ENCODE results near the gene RTRAF. TPM values are rescaled to one million over a fixed set of nuclear protein-coding genes. Genes with fewer than 3 reads are reported as not detected.
A peak's percentile ranks its signal among the peaks of the same experiment; 100 is the strongest.

Gene RTRAF
- total and polyA plus RNA-seq, 2 experiments from 2014 or later: 150 to 729 TPM

DNA sequence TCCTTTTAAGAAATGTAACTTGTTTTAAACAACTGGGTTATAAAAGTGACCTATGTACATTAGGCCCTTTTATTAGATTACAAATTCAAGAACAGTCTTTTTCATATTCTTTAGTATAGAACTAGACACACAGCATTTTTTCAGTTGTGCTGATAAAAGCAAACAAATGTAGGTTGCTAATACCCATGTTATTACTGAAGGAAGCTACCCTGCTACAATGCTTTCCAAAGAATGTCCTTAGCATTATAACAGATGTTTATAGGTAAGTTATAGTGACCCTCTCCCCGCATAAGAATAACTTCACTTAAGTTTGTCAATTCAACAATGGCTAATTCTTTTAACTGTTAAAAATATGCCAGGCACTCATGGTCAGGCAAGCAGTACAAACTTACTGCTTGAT, 17.9 kb downstream of the RTRAF start:
- Histone ChIP-seq H3K9me2 (ENCODE audit: insufficient read depth) (no peaks in the 10 kb centered on the region), H2AFZ (no peak overlapping the region)
- peaks cover 79% of the 10 kb centered on the region for H3K36me3 Mint-ChIP-seq (ENCODE audit: low read depth)

GRCh38 chr14:52007637-52008036, 18.3 kb downstream of the RTRAF start:
- no peak overlapping the region for H3K27ac Mint-ChIP-seq
- peaks cover 51% of the 10 kb centered on the region for H3K36me3 ChIP-seq (ENCODE audit: insufficient read depth)
- peak; percentile 21; the same call in 1 of the 3 replicates for ATAC-seq
- no peaks in the 10 kb centered on the region for H3K27me3 ChIP-seq (ENCODE audit: insufficient read depth)
- no peaks in the 10 kb centered on the region for H3K9me2 ChIP-seq (ENCODE audit: insufficient read depth)
- no peak overlapping the region for H2AFZ ChIP-seq
- no peak overlapping the region for H3K4me3 ChIP-seq
- TF ChIP-seq, protein P1, sequence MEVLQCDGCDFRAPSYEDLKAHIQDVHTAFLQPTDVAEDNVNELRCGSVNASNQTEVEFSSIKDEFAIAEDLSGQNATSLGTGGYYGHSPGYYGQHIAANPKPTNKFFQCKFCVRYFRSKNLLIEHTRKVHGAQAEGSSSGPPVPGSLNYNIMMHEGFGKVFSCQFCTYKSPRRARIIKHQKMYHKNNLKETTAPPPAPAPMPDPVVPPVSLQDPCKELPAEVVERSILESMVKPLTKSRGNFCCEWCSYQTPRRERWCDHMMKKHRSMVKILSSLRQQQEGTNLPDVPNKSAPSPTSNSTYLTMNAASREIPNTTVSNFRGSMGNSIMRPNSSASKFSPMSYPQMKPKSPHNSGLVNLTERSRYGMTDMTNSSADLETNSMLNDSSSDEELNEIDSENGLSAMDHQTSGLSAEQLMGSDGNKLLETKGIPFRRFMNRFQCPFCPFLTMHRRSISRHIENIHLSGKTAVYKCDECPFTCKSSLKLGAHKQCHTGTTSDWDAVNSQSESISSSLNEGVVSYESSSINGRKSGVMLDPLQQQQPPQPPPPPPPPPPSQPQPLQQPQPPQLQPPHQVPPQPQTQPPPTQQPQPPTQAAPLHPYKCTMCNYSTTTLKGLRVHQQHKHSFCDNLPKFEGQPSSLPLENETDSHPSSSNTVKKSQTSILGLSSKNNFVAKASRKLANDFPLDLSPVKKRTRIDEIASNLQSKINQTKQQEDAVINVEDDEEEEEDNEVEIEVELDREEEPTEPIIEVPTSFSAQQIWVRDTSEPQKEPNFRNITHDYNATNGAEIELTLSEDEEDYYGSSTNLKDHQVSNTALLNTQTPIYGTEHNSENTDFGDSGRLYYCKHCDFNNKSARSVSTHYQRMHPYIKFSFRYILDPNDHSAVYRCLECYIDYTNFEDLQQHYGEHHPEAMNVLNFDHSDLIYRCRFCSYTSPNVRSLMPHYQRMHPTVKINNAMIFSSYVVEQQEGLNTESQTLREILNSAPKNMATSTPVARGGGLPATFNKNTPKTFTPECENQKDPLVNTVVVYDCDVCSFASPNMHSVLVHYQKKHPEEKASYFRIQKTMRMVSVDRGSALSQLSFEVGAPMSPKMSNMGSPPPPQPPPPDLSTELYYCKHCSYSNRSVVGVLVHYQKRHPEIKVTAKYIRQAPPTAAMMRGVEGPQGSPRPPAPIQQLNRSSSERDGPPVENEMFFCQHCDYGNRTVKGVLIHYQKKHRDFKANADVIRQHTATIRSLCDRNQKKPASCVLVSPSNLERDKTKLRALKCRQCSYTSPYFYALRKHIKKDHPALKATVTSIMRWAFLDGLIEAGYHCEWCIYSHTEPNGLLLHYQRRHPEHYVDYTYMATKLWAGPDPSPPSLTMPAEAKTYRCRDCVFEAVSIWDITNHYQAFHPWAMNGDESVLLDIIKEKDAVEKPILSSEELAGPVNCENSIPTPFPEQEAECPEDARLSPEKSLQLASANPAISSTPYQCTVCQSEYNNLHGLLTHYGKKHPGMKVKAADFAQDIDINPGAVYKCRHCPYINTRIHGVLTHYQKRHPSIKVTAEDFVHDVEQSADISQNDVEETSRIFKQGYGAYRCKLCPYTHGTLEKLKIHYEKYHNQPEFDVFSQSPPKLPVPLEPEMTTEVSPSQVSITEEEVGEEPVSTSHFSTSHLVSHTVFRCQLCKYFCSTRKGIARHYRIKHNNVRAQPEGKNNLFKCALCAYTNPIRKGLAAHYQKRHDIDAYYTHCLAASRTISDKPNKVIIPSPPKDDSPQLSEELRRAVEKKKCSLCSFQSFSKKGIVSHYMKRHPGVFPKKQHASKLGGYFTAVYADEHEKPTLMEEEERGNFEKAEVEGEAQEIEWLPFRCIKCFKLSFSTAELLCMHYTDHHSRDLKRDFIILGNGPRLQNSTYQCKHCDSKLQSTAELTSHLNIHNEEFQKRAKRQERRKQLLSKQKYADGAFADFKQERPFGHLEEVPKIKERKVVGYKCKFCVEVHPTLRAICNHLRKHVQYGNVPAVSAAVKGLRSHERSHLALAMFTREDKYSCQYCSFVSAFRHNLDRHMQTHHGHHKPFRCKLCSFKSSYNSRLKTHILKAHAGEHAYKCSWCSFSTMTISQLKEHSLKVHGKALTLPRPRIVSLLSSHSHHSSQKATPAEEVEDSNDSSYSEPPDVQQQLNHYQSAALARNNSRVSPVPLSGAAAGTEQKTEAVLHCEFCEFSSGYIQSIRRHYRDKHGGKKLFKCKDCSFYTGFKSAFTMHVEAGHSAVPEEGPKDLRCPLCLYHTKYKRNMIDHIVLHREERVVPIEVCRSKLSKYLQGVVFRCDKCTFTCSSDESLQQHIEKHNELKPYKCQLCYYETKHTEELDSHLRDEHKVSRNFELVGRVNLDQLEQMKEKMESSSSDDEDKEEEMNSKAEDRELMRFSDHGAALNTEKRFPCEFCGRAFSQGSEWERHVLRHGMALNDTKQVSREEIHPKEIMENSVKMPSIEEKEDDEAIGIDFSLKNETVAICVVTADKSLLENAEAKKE (CRISPR knock-in tag; IDR thresholded peaks at IDR 0.05): no peak
- TF ChIP-seq POLR2AphosphoS5 (IDR thresholded peaks at IDR 0.05; ENCODE audit: low read depth) (no peak), NANOG (IDR thresholded peaks at IDR 0.05; ENCODE audit: borderline replicate concordance) (no peak), ZNF331 (CRISPR knock-in tag; IDR thresholded peaks at IDR 0.05; ENCODE audit: low read depth) (no peak), STAT1 (IDR thresholded peaks at IDR 0.05; ENCODE audit: unreplicated experiment) (no peak), EZH2phosphoT487 (IDR thresholded peaks at IDR 0.05; ENCODE audit: unreplicated experiment) (no peak)
- TF ChIP-seq, protein P2, sequence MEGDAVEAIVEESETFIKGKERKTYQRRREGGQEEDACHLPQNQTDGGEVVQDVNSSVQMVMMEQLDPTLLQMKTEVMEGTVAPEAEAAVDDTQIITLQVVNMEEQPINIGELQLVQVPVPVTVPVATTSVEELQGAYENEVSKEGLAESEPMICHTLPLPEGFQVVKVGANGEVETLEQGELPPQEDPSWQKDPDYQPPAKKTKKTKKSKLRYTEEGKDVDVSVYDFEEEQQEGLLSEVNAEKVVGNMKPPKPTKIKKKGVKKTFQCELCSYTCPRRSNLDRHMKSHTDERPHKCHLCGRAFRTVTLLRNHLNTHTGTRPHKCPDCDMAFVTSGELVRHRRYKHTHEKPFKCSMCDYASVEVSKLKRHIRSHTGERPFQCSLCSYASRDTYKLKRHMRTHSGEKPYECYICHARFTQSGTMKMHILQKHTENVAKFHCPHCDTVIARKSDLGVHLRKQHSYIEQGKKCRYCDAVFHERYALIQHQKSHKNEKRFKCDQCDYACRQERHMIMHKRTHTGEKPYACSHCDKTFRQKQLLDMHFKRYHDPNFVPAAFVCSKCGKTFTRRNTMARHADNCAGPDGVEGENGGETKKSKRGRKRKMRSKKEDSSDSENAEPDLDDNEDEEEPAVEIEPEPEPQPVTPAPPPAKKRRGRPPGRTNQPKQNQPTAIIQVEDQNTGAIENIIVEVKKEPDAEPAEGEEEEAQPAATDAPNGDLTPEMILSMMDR (conservative IDR thresholded peaks at IDR 0.05; ENCODE audit: low read depth in 2 of 2): no peak
- no peaks in the 10 kb centered on the region for H3K9me3 Mint-ChIP-seq
- H3K4me1 Mint-ChIP-seq: peaks cover 7% of the 10 kb centered on the region; the same call in 2 of the 3 replicates
- no peak for DNase-seq (ENCODE audit: low spot score)
- H3K4me3 Mint-ChIP-seq: no peak overlapping the region
- 0 out of 2 replicates have a peak overlapping the region, but pooled peaks have one; percentile 16 for H3K4me2 ChIP-seq
- peaks cover 6% of the 10 kb centered on the region; the same call in 1 of the 2 replicates for H4K20me1 ChIP-seq (replicated peaks; ENCODE audit: insufficient read depth)
- no peak overlapping the region for H3K27ac ChIP-seq (ENCODE audit: low read depth)
- peaks cover 4% of the 10 kb centered on the region for H3K27me3 Mint-ChIP-seq (ENCODE audit: insufficient read depth, low read depth, poor library complexity)
- peaks cover 77% of the 10 kb centered on the region for H3K36me3 Mint-ChIP-seq (ENCODE audit: low read depth)
- no peaks in the 10 kb centered on the region; the same call in 1 of the 2 replicates for H3K79me2 ChIP-seq (replicated peaks; ENCODE audit: insufficient read depth)
- H3K4me1 ChIP-seq (ENCODE audit: insufficient read depth): peaks cover 22% of the 10 kb centered on the region
- H3F3A ChIP-seq (replicated peaks; ENCODE audit: low read depth): no peaks in the 10 kb centered on the region

More for the DNA sequence above, 17.9 kb downstream of the RTRAF start:
- Mint-ChIP-seq H3K4me3 (no peak overlapping the region), H3K9me3 (no peaks in the 10 kb centered on the region), H3K27me3 (ENCODE audit: insufficient read depth, low read depth, poor library complexity) (peaks cover 5% of the 10 kb centered on the region), H3K4me1 (peaks cover 7% of the 10 kb centered on the region; the same call in 2 of the 3 replicates), H3K27ac (no peak overlapping the region)
- Histone ChIP-seq H3K4me1 (ENCODE audit: insufficient read depth) (peaks cover 20% of the 10 kb centered on the region), H4K20me1 (replicated peaks; ENCODE audit: insufficient read depth) (peaks cover 6% of the 10 kb centered on the region; the same call in 1 of the 2 replicates), H3K4me3 (no peak overlapping the region), H3K27ac (ENCODE audit: low read depth) (no peak overlapping the region), H3K79me2 (replicated peaks; ENCODE audit: insufficient read depth) (no peaks in the 10 kb centered on the region; the same call in 1 of the 2 replicates), H3K4me2 (peak overlapping the region; percentile 16; the same call in 1 of the 2 replicates), H3F3A (replicated peaks; ENCODE audit: low read depth) (no peaks in the 10 kb centered on the region), H3K27me3 (ENCODE audit: insufficient read depth) (no peaks in the 10 kb centered on the region), H3K36me3 (ENCODE audit: insufficient read depth) (peaks cover 54% of the 10 kb centered on the region)
- peak; percentile 25 for DNase-seq (ENCODE audit: low spot score)
- peak; percentile 34; the same call in 1 of the 2 replicates for TF ChIP-seq NANOG (IDR thresholded peaks at IDR 0.05; ENCODE audit: borderline replicate concordance)
- TF ChIP-seq, protein P3, sequence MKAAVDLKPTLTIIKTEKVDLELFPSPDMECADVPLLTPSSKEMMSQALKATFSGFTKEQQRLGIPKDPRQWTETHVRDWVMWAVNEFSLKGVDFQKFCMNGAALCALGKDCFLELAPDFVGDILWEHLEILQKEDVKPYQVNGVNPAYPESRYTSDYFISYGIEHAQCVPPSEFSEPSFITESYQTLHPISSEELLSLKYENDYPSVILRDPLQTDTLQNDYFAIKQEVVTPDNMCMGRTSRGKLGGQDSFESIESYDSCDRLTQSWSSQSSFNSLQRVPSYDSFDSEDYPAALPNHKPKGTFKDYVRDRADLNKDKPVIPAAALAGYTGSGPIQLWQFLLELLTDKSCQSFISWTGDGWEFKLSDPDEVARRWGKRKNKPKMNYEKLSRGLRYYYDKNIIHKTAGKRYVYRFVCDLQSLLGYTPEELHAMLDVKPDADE (IDR thresholded peaks at IDR 0.05): no peak
- ATAC-seq: peak; percentile 37; the same call in 2 of the 3 replicates
